Colonic mucosa (tissue), 4 donors: ENCODE data around the gene RNF41. TPM values are rescaled to one million over a fixed set of nuclear protein-coding genes. Genes with fewer than 3 reads are reported as not detected.

Experiments
- DNase-seq: peaks from one replicate; pipeline ENCODE4 v3.0.0-alpha.2; 2020
- H3K27ac ChIP-seq: fragments of 200-600 bp; one replicate; pipeline ENCODE4 v1.8.0; 2021
- H3K27me3 ChIP-seq: fragments of 200-600 bp; one replicate; pipeline ENCODE4 v1.8.0; 2021
- H3K36me3 ChIP-seq: fragments of 200-600 bp; one replicate; pipeline ENCODE4 v1.8.0; 2021
- H3K4me1 ChIP-seq: fragments of 200-600 bp; one replicate; pipeline ENCODE4 v1.8.0; 2021; ENCODE audit warnings: mild to moderate bottlenecking
- H3K4me3 ChIP-seq: fragments of 200-600 bp; one replicate; pipeline ENCODE4 v1.8.0; 2021
- H3K9ac ChIP-seq, 2 donors: one replicate each; pipeline ENCODE4 v1.7.0; 2013; ENCODE audit warnings: control low read depth in 2 of 2, low read depth in 2 of 2, low read length in 2 of 2
- H3K9me3 ChIP-seq: fragments of 200-600 bp; one replicate; pipeline ENCODE4 v1.8.0; 2021
- intact Hi-C: fragments of 100-400 bp; cut with DNase I; formaldehyde crosslinking; loops from one replicate; pipeline ENCODE4 v1.14.1; 2022
- total RNA-seq, 2 donors: library from RNA; stranded (reverse); fragmentation: NEBNext Ultra II Directional in 1 of 2; extraction: Animal tissue kit (Norgen Biotek cat#: 25700) in 1 of 2; gene quantifications; one replicate each; pipeline ENCODE4 v1.2.1, GENCODE V29; 2021
- TF ChIP-seq, protein P1 (sequence below): fragments of 200-600 bp; IDR thresholded peaks from one replicate; pipeline ENCODE4 v1.8.0; 2022; ENCODE audit warnings: antibody characterized with exemption, mild to moderate bottlenecking
- donor health status: healthy.
- donor health status: DM: no; HTN: no; CAD: no.
- donor health status: DM: no; HTN: no; CAD: no.

RNF41 gene
- total RNA-seq, 2 donors from 2014 or later, result 29.0 to 36.0 TPM

DNA sequence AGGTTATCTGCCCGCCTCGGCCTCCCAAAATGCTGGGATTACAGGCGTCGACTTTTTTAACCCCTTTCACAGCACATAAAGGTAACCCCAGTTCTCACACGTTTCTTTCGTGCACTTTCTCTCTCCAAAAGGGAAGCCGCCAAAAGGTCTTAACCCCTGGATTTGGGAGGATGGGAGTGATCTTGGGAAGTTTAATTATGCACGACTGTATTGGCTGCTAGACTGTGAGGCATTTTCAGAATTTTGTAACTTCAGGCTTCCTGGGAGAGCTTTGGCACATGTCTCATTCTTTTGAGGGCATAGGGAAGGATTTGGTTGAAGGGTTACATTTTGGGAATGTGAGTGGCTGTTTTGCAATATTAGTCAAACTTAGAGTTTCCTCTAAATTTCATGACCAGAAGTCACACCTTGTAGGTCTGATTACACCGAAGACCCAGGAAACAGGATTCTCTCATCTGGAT, 31.0 kb downstream of the RNF41 start:
- H3K4me1 ChIP-seq, result peaks cover 13% of the 10 kb centered on the region
- H3K9ac ChIP-seq, result peak overlapping the region; percentile 60 to 83
- H3K4me3 ChIP-seq, result peak overlapping the region; percentile 78
- no peaks in the 10 kb centered on the region for H3K27me3 ChIP-seq
- intact Hi-C loops, result loop anchor here (5.0 kb wide), 1 partner anchor 272 kb away; no protein-coding TSS in a partner anchor
- peak overlapping the region; percentile 95 for H3K27ac ChIP-seq
- no peaks in the 10 kb centered on the region for H3K9me3 ChIP-seq
- no peak for DNase-seq
- no peaks in the 10 kb centered on the region for H3K36me3 ChIP-seq
- TF ChIP-seq, protein P1, sequence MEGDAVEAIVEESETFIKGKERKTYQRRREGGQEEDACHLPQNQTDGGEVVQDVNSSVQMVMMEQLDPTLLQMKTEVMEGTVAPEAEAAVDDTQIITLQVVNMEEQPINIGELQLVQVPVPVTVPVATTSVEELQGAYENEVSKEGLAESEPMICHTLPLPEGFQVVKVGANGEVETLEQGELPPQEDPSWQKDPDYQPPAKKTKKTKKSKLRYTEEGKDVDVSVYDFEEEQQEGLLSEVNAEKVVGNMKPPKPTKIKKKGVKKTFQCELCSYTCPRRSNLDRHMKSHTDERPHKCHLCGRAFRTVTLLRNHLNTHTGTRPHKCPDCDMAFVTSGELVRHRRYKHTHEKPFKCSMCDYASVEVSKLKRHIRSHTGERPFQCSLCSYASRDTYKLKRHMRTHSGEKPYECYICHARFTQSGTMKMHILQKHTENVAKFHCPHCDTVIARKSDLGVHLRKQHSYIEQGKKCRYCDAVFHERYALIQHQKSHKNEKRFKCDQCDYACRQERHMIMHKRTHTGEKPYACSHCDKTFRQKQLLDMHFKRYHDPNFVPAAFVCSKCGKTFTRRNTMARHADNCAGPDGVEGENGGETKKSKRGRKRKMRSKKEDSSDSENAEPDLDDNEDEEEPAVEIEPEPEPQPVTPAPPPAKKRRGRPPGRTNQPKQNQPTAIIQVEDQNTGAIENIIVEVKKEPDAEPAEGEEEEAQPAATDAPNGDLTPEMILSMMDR, result no peak

DNA sequence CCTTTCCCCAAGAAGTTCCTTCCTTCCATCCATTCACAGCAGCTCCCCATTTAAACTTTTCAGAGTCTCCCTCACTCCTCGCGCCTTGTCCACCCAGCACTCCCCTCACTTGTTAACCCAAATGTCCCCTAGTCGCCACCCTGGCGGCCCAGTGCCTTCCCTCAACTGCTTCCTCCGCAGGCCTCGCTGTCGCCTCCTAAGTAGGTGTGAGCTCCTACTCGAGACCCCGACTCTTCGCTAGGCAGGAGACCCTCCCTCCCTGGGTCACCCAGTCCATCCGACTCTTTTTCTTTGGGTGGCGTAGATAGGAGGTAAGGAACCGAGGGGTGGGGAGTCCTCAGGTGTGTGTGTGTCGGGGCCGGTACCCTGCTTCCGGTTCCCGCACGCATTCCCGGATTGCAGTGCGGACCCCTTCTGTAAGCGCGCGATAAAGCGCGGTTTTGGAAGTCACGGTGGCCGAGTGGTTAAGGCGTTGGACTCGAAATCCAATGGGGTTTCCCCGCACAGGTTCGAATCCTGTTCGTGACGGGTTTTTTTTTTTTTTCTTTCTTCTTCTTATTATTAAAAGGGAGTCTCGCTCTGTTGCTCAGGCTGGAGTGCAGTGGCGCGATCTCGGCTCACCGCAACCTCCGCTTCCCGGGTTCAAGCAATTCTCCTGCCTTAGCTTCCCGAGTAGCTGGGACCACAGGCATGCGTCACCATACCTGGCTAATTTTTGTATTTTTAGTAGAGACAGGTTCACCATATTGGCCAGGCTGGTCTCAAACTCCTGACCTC, 31.6 kb downstream of the RNF41 start:
- DNase-seq, result peak; percentile 92

DNA sequence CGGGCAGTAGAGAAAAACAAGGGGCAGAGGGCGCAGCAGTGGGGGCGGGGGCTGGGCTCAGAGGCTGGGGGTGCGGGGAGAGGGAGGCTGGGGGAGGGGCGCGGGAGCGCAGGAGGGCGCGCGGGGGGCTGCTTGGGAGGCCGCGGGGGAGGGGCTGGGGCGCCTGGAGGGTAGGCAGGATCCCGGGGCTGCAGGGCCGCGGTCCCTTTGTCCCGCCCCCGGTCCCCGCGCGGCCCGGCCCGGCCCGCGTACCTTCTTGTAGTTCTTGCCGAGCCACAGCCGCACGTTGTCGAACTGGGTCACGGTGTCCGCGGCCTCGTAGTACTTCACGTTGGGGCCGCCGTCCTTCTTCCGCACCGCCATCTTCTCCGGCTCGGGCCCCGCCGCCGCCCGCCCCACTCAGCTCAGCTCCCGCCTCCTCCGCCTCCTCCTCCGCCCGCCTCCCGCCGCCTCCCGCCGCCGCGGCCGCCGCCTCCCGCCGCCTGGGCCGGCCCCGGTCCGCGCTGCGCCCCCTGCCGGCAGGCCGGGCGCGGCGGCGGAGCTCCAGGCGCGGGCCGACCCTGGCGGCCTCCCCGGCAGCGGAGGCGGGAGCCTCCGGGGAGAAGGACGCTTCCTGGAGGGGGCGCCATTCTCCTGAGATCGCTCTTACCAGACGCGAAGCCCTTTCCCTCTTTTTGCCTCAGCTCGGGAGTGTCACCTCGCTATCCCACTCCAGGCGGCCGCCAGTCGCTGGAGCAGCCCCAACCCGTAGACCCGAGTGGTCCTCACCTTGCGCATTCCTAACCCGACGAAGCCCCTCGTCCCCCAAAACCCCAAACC, 32.4 kb downstream of the RNF41 start, which contains the start of gene SMARCC2:
Gene SMARCC2 (minus strand): TSS at position 385 of the 819 bp plus-strand sequence. CDS start 22 bp downstream, at position 363.
- TF ChIP-seq, protein P1, result peak; percentile 56
- H3K4me3 ChIP-seq, result peak within 1 kb of the TSS; percentile 78
- DNase-seq, result peak; percentile 94
- no peaks in the 10 kb centered on the region for H3K27me3 ChIP-seq
- no peaks in the 10 kb centered on the region for H3K36me3 ChIP-seq
- H3K9me3 ChIP-seq, result no peaks in the 10 kb centered on the region
- H3K9ac ChIP-seq, result peak within 1 kb of the TSS; percentile 88 to 94
- H3K4me1 ChIP-seq, result peaks cover 13% of the 10 kb centered on the region
- H3K27ac ChIP-seq, result peak within 1 kb of the TSS; percentile 95
- intact Hi-C loops, result loop anchor here (2.0 kb wide), 1 partner anchor 65 kb away; no protein-coding TSS in a partner anchor

More for the DNA sequence above, 31.6 kb downstream of the RNF41 start:
- Histone ChIP-seq H3K4me3 (peak overlapping the region; percentile 78), H3K27me3 (no peaks in the 10 kb centered on the region), H3K9ac (peak overlapping the region; percentile 60 to 83), H3K27ac (peak overlapping the region; percentile 95), H3K9me3 (no peaks in the 10 kb centered on the region), H3K36me3 (no peaks in the 10 kb centered on the region), H3K4me1 (peaks cover 13% of the 10 kb centered on the region)
- intact Hi-C loops, result loop anchor here (2.0 to 5.0 kb wide), 2 partner anchors 65 to 272 kb away; no protein-coding TSS in a partner anchor
- TF ChIP-seq, protein P1, result no peak

DNA sequence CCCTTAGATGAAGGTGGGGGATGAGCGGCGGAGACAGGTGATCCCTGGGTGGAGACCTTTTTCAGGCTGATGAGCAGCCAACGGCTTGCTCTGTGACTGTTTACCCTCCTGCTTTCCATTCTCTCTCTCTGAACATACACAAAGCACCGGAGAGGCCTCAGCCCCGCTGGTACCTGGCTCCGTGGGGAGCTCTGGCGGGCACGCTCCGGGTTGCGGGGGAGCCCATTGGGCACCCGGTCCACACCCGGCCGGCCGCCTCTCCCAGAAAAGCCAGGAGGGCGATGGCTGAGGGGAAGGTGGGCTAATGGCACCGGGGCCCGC, 33.0 kb downstream of the RNF41 start:
- intact Hi-C loops, result loop anchor here (2.0 kb wide), 1 partner anchor 64 kb away; no protein-coding TSS in a partner anchor
- H3K9me3 ChIP-seq, result no peaks in the 10 kb centered on the region
- TF ChIP-seq, protein P1, result no peak
- DNase-seq, result no peak
- H3K4me1 ChIP-seq, result peaks cover 13% of the 10 kb centered on the region
- peak overlapping the region; percentile 78 for H3K4me3 ChIP-seq
- H3K36me3 ChIP-seq, result no peaks in the 10 kb centered on the region
- H3K27ac ChIP-seq, result peak overlapping the region; percentile 81
- peak overlapping the region; percentile 88 to 94 for H3K9ac ChIP-seq
- H3K27me3 ChIP-seq, result no peaks in the 10 kb centered on the region

DNA sequence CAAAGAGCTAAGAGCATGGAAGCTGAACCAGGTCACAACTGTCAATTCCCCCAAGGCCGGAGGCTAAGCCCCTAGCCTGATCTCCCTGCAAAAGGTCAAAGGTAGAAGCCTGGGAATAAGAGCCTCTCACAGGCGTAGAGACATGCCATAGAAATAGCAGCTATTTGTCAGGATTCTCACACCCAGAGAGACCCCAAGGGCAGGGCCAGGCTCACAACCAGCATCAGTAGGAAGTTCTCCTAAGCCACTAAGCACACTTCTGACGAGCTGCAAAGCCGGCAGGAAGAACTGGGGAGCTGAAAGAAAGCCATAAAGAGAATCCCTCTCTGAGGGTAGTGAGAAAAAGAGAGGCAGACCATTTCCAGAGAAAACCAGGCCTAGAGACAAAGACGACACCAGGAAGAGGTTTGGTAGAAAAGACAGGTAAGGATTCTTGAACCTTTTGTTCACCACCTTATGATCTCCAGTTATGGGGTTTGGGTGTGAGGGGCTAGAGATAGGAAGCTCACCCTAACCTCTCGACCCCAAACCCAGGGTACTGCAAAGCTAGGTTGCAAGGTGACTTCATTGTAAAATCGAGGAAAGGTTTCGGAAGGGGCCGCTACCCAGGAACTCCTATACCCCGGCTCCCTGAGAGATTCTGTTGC, 33.5 kb downstream of the RNF41 start:
- Histone ChIP-seq H3K36me3 (no peaks in the 10 kb centered on the region), H3K9me3 (no peaks in the 10 kb centered on the region), H3K27me3 (no peaks in the 10 kb centered on the region), H3K4me1 (peaks cover 13% of the 10 kb centered on the region), H3K4me3 (peak overlapping the region; percentile 78), H3K9ac (peak overlapping the region; percentile 88 to 94), H3K27ac (peak overlapping the region; percentile 81)
- TF ChIP-seq, protein P1, result no peak
- intact Hi-C loops, result loop anchor here (2.0 kb wide), 1 partner anchor 63 kb away; no protein-coding TSS in a partner anchor
- peak; percentile 38 for DNase-seq
